ENCODE data around the gene NPIPB8. TPM values are rescaled to one million over a fixed set of nuclear protein-coding genes. Genes with fewer than 3 reads are reported as not detected.
A peak's percentile ranks its signal among the peaks of the same experiment; 100 is the strongest.
"Not testable (repeated sequence)": the region's sequence is repeated elsewhere in the genome, so short reads cannot be mapped to it uniquely, and the experiment has no call there.

Gene NPIPB8
- total and polyA plus RNA-seq, 9 donors = 0.28 to 2.7 (median 0.93) TPM; not detected in 4

DNA sequence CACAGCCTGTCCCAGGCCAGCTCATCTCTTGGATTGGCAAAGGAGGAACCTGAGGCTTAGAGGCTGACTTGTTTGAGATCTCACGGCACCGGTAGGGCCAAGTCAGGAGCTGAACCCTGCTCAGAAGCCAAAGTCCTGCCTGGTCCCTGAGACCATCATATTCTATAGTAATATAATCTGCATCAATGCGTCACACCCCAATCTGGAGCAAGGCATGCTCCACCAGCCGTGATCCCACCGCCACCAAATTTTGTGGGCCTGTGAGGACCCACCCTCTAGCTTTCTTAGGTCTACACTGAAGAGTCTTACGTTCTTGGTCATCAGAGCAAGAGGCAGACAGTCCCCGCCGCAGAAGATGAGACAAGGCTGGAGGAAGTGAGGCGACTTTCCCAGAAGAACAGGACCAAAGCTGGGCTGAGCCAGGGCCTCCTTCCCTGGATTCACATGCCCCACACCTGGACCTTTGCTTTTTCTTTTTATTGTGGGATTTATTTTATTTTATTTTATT, 30.7 kb upstream of the NPIPB8 start:
- no peak overlapping the region for H3K27ac ChIP-seq
- H3K4me1 ChIP-seq (ENCODE audit: insufficient read depth) = peaks cover 3% of the 10 kb centered on the region
- H3K27me3 ChIP-seq = no peaks in the 10 kb centered on the region
- H3K9me3 ChIP-seq = no peaks in the 10 kb centered on the region
- no peaks in the 10 kb centered on the region for H3K36me3 ChIP-seq
- peak in 1 of 5 donors; percentile 1 for DNase-seq
- no peak overlapping the region for H3K4me3 ChIP-seq
- 95 to 97% (median 96%) methylated on average over 9 of the region's 9 CpGs for WGBS, 3 donors
- intact Hi-C loops (cut with DNase I) = no loop called here
- TF ChIP-seq, protein P1, sequence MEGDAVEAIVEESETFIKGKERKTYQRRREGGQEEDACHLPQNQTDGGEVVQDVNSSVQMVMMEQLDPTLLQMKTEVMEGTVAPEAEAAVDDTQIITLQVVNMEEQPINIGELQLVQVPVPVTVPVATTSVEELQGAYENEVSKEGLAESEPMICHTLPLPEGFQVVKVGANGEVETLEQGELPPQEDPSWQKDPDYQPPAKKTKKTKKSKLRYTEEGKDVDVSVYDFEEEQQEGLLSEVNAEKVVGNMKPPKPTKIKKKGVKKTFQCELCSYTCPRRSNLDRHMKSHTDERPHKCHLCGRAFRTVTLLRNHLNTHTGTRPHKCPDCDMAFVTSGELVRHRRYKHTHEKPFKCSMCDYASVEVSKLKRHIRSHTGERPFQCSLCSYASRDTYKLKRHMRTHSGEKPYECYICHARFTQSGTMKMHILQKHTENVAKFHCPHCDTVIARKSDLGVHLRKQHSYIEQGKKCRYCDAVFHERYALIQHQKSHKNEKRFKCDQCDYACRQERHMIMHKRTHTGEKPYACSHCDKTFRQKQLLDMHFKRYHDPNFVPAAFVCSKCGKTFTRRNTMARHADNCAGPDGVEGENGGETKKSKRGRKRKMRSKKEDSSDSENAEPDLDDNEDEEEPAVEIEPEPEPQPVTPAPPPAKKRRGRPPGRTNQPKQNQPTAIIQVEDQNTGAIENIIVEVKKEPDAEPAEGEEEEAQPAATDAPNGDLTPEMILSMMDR (IDR thresholded peaks at IDR 0.05) = no peak
- TF ChIP-seq POLR2A (IDR thresholded peaks at IDR 0.05) (no peak), EP300 (IDR thresholded peaks at IDR 0.05) (no peak)

DNA sequence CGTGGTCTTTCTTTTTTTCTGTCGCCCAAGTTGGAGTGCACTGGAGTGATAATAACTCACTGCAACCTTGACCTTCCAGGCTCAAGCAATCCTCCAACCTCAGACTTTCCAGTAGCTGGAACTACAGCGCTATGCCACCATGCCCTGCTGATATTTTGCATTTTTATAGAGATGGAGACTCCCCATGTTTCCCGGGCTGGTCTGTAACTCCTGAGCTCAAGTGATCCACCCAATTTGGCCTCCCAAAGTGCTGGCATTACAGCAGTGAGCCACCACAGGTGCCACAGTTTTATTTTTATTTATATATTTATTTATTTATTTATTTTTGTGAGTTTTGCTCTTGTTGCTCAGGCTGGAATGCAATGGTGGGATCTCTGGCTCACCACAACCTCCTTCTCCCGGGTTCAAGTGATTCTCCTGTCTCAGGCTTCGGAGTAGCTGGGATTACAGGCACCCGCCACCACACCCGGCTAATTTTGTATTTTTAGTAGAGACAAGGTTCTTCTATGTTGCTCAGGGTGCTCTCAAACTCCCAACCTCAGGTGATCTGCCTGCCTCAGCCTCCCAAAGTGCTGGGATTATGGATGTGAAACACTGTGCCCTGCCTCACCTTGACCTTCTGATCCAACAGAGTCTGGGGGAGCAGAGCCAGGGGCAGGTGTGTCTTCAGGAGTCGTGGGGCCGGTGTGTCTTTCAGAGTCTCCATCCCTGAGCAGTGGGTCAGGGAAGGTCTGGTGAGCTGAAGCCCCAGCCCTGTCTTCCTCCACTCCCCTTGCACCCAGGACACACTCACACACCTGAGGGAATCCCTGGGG, 30.0 kb upstream of the NPIPB8 start:
- DNase-seq = peak in 1 of 5 donors; percentile 1
- H3K4me1 ChIP-seq (ENCODE audit: insufficient read depth); H3K27me3 ChIP-seq; H3K27ac ChIP-seq; H3K9me3 ChIP-seq; H3K4me3 ChIP-seq; intact Hi-C loops (cut with DNase I); H3K36me3 ChIP-seq: not testable (repeated sequence)
- WGBS, 3 donors = 87 to 90% (median 89%) methylated on average over 10 of the region's 10 CpGs

DNA sequence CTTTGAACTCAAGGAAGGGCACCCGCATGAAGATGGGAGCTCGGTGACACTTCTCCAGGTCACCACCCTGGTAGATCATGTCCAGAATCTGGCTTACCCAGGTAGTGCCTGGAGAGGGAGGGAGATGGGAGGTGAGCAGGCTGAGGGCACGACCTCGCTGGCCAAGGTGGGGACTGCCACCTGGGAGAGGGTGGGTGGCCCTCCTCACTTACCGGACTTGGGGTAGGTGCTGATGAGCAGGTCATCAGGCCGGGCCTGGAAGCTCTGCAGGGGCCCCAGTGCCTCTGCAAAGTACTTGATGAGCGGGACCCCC, 29.4 kb upstream of the NPIPB8 start:
- intact Hi-C loops (cut with DNase I); H3K9me3 ChIP-seq; H3K4me3 ChIP-seq; H3K4me1 ChIP-seq (ENCODE audit: insufficient read depth); H3K27me3 ChIP-seq; DNase-seq; H3K36me3 ChIP-seq; H3K27ac ChIP-seq: not testable (repeated sequence)
- 89 to 93% (median 92%) methylated on average over 6 to 7 of the region's 7 CpGs for WGBS, 3 donors

DNA sequence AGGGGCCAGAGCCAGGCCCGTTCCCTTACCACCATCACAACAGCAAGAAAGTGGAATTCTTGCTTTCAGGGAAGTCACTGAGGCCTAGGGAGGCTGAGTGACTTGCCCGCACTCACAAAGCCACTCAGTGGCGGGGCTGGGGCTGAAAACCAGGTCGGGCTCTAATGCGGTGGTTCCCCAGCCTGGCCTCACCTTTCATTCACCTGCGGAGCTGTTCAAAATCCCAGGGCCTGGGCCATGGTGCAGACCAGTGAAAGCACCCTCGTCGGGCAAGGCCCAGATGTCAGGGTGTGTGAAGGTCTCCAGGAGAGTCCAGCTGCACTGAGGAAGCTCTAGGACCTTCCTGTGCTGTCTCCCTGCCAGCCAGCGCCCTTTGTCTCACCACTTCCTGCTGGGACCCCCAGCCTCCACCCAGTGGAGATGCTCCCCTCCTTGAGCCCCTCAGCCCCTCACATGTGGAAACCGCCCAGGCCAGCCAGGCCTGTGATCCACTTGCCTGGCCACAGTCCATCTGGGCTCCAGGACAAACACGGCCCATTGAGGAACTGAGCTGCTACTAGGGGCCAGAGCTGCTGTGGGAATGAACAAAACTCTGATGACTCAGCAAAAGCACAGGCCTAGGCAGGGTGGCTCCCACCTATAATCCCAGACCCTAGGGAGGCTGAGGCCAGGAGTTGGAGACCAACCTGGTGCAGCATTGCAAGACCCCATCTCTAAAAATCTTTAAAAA, 28.8 kb upstream of the NPIPB8 start:
- intact Hi-C loops (cut with DNase I); H3K4me3 ChIP-seq; H3K36me3 ChIP-seq; H3K27ac ChIP-seq; H3K9me3 ChIP-seq; H3K4me1 ChIP-seq (ENCODE audit: insufficient read depth); H3K27me3 ChIP-seq: not testable (repeated sequence)
- WGBS, 3 donors = 72 to 83% (median 80%) methylated on average over 11 of the region's 11 CpGs
- DNase-seq = peak in 1 of 5 donors; percentile 0

DNA sequence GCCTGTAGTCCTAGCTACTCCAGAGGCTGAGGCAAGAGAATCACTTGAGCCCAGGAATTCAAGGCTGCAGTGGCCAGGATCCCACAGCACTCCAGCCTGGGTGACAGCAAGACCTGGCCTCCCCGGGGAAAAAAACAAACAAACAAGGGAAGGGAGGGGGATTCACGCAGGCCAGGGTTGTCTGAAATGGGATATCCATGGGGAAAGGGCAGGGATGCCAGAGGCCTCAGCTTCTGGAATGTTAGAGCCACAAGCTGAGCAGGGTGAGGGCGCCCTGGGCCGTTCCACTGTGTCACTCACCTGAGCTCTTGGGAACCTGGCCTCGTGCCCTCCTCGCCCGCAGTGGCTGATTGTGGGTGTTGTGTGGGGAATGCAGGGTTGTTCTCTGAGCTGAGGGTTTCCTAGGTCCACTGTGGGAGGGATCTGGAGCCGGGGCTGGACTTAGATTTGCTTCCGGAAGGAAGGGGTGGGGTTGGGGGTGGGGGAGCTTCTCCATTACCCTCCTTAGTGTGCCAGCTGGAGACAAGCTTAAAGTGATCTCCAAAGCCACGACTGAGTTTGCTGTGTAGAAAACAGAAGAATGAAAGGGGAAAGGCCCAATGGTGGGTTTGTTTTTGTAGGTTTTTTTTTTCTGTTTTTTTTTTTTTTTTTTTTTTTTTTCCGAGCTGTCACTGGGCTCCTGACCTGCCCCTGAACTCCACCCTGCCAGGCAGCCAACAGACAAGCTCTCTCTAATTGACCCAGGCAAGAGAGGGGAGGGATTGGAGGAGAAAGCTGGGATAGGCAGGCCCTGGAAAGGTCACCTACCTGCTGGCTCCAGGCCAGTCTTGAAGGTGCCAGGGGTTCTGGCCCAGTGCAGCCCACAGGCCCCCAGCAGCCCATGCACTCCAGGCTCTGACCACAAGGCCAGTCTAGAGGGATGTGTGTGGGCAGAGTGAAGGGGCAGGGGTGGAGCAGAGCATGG, 28.0 kb upstream of the NPIPB8 start, which contains the start of gene SULT1A1:
Gene SULT1A1 (minus strand): TSS at position 414 of the 964 bp plus-strand sequence. CDS start 1,189 bp downstream, outside the sequence.
- H3K4me1 ChIP-seq (ENCODE audit: insufficient read depth) = peaks cover 3% of the 10 kb centered on the region
- intact Hi-C loops (cut with DNase I) = no loop called here
- TF ChIP-seq EP300 (IDR thresholded peaks at IDR 0.05) (no peak), POLR2A (IDR thresholded peaks at IDR 0.05) (no peak)
- TF ChIP-seq, protein P1 (IDR thresholded peaks at IDR 0.05) = no peak
- 39 to 60% (median 51%) methylated on average over 11 of the region's 11 CpGs for WGBS, 3 donors
- no peaks in the 10 kb centered on the region for H3K36me3 ChIP-seq
- no peaks in the 10 kb centered on the region for H3K27me3 ChIP-seq
- H3K4me3 ChIP-seq = no peak within 1 kb of the TSS
- DNase-seq = peak in 1 of 5 donors; percentile 50
- H3K27ac ChIP-seq = peak within 1 kb of the TSS in 1 of 2 donors; percentile 4
- no peaks in the 10 kb centered on the region for H3K9me3 ChIP-seq

All from ovary (tissue), 9 donors.